ENCODE data around the gene PRDX2.
A peak's percentile ranks its signal among the peaks of the same experiment; 100 is the strongest.

PRDX2 gene

GRCh38 chr19:12784871-12785430, 16.6 kb downstream of the PRDX2 start:
- TF ChIP-seq ZNF274 (IDR thresholded peaks at IDR 0.05; ENCODE audit: low read depth, low read length), result no peak
- H3K4me3 ChIP-seq (ENCODE audit: low read length), result no peak overlapping the region

GRCh38 chr19:12784394-12784870, 17.2 kb downstream of the PRDX2 start:
- H3K4me3 ChIP-seq (ENCODE audit: low read length), result no peak overlapping the region
- no peak for TF ChIP-seq ZNF274 (IDR thresholded peaks at IDR 0.05; ENCODE audit: low read depth, low read length)

DNA sequence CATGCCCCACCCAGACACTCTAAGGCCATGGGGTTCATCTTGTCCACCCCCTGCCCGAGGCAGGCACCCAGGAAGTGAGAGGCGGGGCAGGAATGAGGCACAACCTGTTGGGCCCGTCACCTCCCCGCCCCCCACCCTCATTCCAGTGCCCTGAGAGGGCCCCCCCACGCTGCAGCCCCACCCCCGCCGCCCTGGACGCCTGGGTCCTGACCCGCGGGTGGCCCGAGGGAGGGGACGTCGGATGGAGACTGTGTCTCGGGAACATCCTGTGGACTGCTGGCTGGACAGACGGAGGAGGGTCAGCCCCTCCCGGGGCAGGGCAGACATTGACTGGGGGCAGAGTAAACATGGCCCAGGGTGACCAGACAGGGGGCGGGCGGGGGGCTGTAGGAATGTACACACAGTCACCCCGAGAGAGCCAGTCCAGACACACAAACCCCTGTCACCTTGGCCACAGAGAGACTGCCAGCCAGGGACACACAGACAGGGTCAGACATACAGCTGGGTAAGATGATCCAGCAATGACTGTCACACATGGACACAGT, 17.7 kb downstream of the PRDX2 start:
- no peak for TF ChIP-seq ZNF274 (IDR thresholded peaks at IDR 0.05; ENCODE audit: low read depth, low read length)
- no peak overlapping the region for H3K4me3 ChIP-seq (ENCODE audit: low read length)

DNA sequence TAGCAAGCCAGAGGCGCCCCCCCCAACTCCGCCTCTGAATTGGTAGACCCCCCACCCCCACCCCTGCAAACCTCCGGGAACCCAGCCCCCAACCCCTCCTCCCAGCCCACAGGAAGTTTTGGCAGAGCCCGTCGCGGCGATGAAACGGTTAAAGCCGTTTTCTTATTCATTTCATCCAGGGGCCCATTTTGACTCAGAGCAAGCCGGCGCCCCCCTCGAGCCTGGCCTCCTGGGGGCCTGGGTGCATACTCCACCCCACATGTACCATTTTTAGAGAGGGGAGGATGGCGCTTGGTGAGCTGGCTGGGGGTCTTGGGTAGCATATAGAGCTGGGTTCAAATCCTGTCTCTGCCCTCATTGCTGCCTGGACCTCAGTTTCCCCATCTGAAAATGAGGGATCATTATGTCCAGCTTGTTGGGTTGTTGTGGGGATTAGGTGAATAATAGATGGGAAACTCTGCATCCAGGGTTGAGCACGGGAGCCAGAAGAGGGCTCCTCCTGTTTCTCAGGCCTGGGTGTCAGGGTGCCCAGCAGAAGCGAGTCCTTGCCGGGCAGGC, 18.2 kb downstream of the PRDX2 start:
- H3K4me3 ChIP-seq (ENCODE audit: low read length), result no peak overlapping the region; the same call in 1 of the 2 replicates

DNA sequence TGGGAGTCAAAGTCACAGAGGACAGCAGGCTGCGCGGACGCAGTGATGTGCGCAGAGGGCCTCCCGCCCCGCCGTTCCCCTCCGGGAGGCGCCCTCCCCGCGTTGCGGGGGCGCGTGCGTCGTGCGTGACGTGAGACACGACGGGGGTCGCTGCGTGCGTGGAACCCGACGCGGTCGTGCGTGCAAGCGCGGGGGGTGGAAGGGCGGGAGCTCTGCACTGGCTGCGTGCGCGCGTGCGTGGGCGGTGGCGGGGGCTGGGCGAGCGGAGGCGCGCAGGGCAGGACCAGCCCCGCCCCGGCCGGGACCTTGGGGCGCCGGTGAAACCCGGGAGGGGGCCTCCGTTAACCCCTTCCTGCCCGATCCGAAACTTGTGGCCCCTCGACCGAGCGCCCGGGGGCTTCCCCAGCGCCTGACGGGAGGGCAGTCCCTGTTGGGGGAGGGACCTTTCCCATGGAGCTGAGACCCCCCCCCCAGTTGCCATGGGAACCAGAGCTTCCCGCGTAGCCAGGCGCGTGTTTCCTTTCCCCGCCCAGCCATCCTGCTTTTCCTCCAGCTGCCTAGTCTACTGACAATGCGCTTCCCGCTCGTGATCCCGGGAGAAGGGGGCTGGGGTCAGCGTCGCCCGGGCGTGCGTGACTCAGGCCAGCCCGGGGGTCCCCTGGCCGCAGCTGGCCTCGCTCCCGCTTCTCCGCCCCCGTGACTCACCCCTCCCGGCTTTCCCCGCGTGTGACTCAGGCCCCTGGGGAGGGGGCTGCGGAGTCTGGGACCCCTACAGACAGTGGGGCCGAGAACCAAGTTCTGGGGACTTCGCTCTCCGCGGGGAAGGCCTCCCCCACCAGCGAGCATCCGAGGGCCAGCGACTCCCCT, 18.9 kb downstream of the PRDX2 start:
- no peak for TF ChIP-seq ZNF274 (IDR thresholded peaks at IDR 0.05; ENCODE audit: low read depth, low read length)
- H3K4me3 ChIP-seq (ENCODE audit: low read length), result peak overlapping the region; percentile 57; the same call in 1 of the 2 replicates

More for the DNA sequence above, 18.2 kb downstream of the PRDX2 start:
- TF ChIP-seq ZNF274 (IDR thresholded peaks at IDR 0.05; ENCODE audit: low read depth, low read length), result no peak

DNA sequence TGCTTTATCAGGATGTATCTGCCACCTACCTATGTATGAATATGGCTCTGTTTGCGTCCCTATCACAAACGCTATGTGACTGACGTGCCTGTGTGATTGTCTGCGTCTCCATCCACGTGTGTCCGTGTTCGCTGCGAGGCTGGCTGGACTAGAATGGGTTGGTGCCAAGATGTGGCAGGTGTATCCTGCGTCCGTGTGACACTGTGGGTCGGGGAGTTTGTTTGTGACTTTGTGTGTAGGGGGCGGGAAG, 19.5 kb downstream of the PRDX2 start:
- TF ChIP-seq ZNF274 (IDR thresholded peaks at IDR 0.05; ENCODE audit: low read depth, low read length), result no peak
- H3K4me3 ChIP-seq (ENCODE audit: low read length), result peak overlapping the region; percentile 57; the same call in 1 of the 2 replicates

DNA sequence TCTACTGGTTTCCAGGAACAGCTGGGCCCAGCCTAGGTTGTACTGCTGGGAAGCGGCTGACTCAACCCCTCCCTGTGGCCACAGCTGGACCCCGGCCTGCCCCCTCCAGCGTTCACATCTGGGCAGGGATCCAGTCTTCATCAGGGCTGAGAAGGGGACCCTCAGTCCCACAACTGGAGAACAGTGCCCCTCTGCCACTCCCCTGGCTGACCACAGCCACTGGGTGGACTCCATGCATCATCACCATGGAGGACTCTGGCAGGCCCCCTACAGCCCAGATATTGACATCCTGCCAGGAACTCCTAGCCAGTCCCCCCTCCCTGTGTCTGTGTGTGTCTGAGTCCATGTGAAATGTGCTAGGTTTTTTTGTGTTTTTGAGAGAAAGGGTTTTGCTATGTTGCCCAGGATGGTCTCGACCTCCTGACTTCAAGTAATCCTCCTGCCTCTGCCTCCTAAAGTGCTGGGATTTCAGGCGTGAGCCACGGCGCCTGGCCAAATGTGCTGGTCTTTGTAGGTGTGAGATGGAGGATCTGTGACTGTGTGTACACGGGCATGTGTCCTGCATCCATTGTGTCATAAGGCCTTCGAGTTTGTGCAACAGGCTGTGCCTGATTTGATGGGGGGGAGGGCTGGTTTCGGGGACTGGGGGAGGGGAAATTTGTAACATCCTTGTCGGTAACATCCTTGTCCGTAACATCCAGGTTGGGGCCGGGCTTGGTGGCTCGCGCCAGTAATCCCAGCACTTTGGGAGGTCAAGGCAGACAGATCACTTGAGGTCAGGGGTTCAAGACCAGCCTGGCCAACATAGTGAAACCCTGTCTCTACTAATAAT, 22.2 kb downstream of the PRDX2 start:
- TF ChIP-seq ZNF274 (IDR thresholded peaks at IDR 0.05; ENCODE audit: low read depth, low read length), result no peak
- no peak overlapping the region for H3K4me3 ChIP-seq (ENCODE audit: low read length)

DNA sequence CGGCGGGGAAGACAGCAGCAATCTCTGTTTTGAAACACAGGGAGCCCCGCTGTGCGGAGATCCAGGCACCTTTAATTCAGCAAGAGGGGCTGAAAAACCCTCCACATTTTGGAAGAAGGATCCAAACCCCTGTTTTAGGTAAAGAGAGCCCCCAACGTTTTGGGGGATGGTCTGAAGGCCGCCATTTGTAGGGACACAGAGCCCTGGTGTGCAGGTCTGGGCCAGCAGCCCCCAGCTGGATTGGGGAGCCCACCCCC, 22.8 kb downstream of the PRDX2 start:
- no peak for TF ChIP-seq ZNF274 (IDR thresholded peaks at IDR 0.05; ENCODE audit: low read depth, low read length)
- H3K4me3 ChIP-seq (ENCODE audit: low read length), result no peak overlapping the region; the same call in 1 of the 2 replicates

GRCh38 chr19:12778017-12778904, 23.3 kb downstream of the PRDX2 start:
- peak overlapping the region; percentile 80 for H3K4me3 ChIP-seq (ENCODE audit: low read length)
- no peak for TF ChIP-seq ZNF274 (IDR thresholded peaks at IDR 0.05; ENCODE audit: low read depth, low read length)

DNA sequence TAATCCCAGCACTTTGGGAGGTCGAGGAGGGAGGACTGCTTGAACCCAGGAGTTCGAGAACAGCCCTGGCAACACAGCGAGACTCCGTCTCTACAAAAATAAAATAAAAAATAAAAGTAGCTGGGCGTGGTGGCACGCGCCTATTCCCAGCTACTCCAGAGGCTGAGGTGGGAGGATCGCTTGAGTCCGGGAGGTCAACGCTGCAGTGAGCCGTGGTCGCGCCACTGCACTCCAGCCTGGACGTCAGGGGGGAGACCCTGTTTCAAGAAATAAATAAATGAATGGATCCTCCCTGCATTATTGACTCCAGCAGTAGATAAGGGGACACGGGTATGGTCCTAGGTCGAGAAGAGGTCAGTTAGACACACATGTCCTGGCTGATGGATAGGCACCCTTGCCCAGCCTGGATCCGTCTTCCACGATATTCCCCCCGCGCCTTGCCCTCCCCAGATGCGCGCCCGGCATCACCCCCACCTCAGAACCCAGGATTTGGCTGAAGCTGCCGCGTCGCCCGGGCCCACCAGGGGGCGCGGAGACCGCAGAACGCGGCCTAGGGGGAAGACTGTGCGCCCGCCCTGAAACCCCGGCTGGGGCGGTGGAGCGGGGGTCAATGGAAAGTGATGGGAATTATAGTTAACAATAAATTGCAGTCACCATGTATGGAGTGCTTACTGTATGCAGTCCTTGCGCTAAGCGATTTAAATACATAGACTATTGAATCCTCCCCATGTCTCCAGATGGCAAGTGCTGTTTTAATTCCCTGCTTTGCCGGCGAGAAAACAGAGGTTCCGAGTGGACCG, 24.2 kb downstream of the PRDX2 start:
- peak overlapping the region; percentile 80 for H3K4me3 ChIP-seq (ENCODE audit: low read length)
- TF ChIP-seq ZNF274 (IDR thresholded peaks at IDR 0.05; ENCODE audit: low read depth, low read length), result no peak

DNA sequence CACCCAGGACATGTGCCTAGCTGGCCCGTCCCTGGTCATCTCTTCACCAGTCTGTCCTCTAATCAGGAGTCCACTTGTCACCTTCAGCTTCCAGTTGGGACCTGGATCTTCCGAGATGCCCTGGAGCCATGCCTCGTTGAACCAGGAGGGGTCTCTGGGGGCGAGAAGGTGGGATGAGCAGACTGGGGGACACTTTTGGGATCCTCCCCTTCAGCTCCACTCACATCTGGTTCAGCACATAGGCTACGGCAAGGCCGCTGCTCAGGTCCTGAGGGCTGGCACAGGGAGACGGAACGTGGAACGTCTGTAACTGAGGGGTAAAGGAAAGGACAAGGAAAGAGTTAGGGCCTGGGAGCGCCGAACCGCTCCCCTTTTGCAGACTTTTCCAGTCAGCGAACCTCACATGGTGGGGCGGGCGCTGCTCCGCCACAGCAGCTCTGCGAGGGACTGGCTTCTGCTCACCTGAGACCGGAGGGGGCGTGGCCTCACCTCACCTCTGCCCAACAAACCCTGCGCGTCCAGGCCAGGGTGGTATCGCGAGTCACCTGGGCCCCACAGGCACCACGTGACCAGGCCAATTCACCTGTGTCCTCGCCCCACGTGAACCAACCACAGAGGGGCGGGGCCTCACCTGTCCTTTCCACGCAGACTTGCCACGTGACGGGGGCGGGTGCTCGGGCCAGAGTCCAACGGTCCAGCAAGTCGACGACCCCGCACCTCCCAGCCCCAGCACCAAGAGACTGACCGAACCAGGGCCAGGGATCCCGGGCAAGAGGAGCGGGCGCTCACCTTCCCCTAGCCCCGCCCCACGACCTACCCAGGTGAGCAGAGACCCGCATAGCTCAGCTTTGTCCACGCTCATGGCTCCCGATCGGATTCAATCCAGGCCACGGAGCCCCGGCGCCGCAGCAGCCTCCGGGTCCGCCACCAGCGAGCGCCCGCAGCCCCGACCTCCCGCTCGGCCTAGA, 26.7 kb downstream of the PRDX2 start, which contains the start of gene HOOK2:
Gene HOOK2 (minus strand): TSS at position 965 of the 968 bp plus-strand sequence. CDS start 103 bp downstream, at position 862.
- TF ChIP-seq ZNF274 (IDR thresholded peaks at IDR 0.05; ENCODE audit: low read depth, low read length), result no peak
- peak within 1 kb of the TSS; percentile 74 for H3K4me3 ChIP-seq (ENCODE audit: low read length)

Measured in GM08714 (cell line).